GM21825 (cell line): ENCODE results near the gene SHISA6.
"Not testable (repeated sequence)": the region's sequence is repeated elsewhere in the genome, so short reads cannot be mapped to it uniquely, and the experiment has no call there.

Source experiments
- ATAC-seq: cut with Tn5 transposase; IDR thresholded peaks from one replicate; pipeline ENCODE4 v1.9.1; 2021; ENCODE audit warnings: mild to moderate bottlenecking, moderate library complexity; ENCODE audit not compliant: unreplicated experiment

SHISA6 gene

DNA sequence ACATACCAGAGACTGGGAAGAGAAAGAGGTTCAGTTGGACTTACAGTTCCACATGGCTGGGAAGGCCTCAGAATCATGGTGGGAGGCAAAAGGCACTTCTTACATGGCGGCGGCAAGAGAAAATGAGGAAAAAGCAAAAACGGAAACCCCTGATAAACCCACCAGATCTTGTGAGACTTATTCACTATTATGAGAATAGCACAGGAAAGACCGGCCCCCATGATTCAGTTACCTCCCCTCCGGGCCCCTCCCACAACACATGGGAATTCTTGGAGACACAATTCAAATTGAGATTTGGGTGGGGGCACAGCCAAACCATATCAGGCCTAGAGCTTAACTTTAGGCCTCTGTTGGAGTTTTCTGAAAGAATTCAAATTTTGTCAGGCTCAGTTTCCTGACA lies 60.9 kb downstream of the SHISA6 start:
- not testable (repeated sequence) for ATAC-seq

DNA sequence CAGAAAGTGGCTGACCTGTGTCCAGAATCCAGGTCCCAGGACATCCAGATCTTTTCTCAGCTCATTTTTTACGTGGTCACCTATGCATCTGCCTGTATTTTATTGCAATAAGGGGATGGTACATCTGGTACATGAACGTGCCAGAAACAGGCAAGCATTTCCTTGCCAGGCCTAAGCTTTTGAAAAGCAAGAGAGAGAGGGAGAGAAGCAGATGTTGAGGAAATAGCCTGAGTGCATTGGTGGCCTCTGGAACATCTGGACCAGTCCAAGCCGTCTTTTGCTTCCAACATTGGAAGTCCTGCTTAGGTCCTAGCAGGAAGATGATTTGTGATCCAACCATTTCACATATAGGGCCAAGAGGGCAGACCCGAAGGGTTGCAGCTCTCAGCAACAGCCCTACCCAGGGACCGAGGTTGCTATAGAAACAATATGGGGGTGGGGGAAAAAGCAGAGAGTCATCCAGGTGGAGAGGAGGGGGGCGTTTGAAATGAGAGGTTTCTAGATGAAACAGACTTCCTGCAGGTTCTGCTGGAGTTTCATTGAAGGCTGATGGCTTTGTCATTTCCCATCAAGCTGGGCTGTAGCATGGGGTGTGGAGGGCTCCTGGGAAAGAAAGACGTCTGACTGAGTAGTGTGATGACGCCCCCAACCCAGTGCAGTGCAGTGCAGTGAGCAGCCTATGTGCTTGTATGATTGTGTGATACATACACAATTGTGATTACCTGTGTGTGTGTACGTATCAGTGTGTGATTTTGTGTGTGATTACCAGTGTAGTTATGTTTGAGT lies 61.6 kb downstream of the SHISA6 start:
- ATAC-seq = no peak

DNA sequence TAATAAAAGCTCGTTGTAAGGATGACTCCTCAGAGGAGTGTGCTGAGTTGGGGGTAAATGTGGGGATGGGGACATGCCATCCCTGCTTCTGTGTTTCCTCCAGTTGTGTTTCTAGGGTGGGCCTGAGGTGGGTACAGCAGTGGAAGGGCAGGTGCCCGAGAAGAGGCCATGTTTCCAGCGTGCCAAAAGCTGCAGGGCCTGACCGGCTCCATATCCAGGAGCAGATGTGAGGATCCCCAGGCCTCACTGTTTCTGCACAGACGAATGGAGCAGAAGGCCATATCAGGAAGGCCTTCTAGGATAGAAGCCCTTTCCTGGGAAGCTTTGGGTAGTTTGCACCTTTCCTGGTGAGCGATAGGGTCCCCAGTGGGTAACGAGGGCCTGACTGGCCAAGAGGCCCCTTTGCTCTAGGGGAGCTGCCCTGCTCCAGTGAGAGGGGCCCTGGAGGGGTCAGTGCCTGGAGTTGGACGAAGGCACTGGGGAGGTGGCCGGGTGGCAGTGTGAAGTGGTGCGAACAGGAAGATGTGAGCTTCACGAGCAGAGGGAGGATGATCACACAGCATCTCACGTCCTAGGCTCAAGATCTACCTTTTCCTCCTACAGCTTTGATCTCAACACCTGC lies 62.9 kb downstream of the SHISA6 start:
- ATAC-seq = no peak

DNA sequence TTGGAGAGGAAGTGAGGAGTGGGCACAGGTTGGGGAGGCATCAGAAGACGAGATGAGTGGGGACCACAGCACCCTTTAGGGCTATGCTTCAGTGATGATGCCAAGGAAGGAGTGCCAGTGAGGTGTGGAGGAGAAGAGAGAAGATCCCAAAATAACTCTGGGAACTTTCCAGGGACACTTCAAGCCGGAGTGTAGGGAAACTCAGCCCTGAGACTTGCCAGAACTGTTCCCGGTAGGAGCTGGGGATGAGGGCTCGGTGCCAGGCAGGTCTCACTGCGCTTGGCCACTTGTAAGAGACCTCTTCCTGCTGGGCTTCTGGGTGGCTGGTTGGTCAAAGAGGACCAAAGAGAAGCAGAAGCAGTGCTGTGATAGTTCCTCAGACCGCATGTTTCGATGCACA lies 63.6 kb downstream of the SHISA6 start:
- no peak for ATAC-seq

DNA sequence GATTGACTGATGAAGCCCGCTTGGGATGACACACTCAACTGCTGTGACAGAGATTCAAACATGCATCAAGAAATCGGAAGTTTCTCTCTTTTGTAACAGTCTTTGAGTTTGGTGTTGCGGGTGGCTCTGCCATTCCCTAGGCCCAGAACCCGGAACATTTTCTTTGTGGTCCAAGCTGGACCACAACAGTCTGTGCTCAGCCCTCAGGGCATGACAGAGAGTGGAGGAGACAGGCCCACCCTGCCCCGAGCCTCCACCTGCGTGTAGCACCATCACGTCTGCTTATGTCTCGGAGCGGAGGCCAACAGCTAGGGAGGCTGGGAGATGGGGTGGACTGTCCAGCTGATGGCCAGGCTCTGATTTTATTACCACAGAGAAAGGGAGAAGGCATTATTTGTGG lies 64.5 kb downstream of the SHISA6 start:
- ATAC-seq = no peak

DNA sequence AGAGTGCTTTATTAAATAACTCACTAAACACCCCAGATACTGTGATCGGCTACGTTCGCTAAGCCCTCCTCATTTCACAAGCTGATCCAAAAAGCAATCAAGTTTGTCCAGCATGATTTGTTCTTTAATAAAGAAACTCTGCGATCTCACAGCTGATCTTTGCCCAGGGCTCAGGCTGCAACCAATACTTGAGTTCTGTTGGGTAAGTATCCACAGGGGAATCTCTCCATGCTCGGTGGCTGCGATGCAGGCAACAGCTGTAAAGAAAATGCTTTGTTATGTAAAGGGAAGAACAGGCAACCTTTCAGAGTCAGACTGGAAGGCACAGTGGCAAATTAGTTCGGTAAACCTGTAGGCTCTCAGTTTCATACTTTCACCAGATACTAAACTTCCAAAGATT lies 67.5 kb downstream of the SHISA6 start:
- no peak for ATAC-seq

DNA sequence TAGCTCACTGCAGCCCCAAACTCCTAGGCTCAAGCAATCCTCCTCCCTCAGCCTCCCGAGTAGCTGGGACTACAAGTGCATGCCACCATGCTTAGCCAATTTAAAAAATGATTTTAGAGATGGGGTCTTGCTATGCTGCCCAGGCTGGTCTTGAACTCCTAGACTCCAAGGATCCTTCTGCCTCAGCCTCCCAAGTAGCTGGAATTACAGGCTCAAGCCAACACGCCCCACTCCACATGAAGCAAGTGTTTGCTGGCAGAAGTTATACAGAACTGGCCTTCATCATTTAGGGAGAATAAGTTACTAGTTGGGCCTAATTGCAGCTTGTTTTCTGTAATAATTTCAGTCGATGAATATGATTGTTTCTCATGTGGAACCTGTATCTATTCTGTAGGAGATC lies 68.0 kb downstream of the SHISA6 start:
- no peak for ATAC-seq

DNA sequence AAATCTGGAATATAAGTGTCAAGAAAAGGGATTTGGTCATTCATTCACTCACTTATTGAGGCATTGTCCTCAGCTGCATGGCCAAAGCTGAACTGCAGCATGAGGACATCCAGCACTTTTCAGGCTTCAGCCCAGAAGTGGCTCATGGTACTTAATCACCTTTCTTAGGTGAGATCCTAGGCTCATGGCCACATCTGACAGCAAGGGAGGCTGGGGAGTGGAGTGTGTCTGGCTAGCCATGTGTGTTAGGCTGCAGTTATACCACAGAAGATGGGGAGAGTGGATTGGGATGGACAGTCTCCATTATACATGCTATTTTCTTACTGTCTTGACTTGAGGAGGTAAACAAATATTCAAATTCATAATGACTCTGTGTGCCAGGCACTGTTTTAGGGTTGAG lies 68.8 kb downstream of the SHISA6 start:
- ATAC-seq = no peak

DNA sequence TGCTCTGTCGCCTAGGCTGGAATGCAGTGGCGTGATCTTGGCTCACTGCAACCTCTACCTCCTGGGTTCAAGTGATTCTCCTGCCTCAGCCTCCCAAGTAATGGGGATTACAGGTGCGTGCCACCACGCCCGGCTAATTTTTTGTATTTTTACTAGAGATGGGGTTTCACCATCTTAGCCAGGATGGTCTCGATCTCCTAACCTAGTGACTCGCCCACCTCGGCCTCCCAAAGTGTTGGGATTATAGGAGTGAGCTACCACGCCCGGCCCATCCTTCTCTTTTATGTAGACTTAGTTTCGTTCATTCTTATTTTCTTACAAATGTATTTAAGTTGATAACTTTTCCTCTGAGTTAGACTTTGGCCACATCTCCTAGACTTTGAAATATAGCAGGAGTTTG lies 75.4 kb downstream of the SHISA6 start:
- not testable (repeated sequence) for ATAC-seq

DNA sequence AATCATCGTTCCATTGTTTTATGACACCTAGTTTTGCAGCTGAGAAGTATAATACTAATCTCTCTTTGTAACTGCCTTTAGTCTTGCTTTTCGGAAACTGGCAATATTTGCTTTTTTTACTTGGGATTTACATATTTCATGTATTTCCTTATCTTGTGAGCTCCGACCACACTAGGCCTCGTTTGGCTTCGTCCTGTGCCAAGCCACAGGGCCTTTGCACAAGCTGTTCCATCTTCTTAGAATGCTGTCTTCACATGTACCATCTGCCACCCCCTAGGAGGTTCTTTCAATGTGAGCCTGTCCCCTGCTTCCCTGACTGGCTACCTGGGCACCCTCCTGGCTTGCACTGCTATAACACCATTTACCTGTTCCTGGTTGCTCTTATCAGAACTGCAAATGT lies 77.2 kb downstream of the SHISA6 start:
- no peak for ATAC-seq

DNA sequence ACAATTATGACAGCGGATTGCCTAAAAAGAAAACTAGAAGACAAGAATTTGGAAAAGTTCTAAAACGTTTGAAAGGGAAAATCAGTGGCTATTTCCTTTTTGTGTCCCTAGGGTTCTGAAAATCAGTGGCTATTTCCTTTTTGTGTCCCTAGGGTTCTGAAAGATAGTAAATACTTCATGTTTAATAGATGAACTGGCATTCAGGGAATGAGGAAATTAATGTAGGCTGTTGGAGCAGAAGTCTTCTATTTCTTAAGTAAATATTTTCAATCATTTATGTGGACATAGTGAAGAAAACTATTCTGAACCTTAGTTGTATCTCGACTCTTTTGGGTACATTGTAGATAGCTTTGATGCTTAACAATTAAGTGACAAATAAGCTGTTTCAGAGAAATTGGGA lies 78.9 kb downstream of the SHISA6 start:
- no peak for ATAC-seq

DNA sequence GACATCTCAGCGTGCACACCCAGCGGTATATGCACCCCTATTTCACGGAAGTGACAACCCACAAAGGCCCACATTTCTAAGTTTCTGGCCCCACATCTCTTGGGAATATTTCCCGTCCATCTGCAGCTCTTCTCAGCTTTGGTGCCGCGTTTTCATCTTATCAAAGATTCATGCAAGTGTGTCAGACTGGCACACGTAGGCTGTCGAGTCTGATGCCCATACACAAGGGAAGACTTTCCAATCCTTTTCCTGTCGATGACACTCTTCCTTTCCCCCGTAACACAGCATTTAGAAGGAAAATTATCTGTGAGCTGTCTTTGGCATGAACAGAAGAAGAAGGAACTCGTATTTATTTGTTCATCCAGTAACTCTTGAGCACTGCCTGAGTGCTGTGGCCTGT lies 83.0 kb downstream of the SHISA6 start:
- ATAC-seq = no peak

DNA sequence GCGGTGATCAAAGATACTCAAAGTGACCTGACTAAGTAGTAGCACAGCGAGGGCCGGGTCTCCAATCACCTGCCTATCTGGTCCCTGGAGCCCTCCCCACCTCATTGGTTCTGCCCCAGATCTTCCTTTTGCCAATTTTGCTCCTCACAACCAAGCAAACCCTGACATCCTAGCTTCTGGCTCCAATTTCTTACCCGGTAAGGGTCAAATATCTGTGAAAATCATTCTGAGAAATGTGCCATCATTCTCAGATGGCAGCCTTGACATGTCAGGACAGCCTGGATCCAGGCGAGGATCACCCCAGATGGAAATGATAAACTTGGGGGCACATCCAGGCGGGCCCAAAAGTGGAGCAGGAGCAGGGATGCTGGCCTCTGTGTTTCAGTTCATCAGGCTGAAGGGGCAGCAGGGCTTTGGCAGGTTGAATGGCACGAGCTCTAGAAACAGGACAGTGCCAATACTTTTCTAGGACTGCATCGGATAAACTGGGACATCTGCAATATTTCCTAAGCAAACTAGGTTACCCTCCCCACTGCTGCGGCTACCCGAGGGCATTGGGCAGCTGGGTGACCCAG lies 83.9 kb downstream of the SHISA6 start:
- ATAC-seq = no peak

DNA sequence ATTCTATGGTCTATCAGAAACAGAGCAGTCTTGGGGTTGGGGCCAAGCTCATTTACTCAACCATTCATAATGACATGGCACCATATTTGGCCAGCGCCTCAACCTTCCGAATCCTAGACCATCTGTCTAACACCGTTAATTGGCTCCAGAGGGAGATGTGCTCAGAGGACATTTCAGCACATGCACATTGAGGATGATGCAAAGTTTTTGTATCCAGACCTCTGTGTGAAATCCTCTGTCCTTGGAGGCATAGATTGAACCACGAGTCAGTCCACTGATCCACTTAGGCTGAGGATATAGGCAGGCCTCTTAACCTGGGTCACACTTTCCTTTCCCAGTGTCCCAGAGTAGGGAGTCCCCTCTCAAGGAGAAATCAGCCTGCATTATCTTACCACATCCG lies 85.5 kb downstream of the SHISA6 start:
- ATAC-seq = no peak

DNA sequence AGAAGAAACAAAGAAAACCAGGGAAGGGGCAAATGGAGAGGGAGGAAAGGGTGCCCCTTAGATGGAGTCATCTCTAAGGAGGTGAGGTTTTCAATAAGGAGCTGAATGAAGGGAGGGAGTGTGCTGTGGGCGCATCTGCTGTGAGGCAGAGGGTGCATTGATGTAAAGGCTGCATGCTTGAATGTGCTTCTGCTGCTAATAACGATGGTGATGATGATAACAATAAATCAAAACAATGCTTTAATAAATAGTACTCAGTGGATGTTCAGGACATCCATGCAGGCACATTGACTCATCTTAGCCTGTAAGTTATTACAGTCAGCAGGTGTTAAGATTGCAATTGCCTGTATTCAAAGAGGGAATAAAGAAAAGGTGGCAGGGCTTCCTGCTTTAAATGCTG lies 87.8 kb downstream of the SHISA6 start:
- ATAC-seq = no peak

DNA sequence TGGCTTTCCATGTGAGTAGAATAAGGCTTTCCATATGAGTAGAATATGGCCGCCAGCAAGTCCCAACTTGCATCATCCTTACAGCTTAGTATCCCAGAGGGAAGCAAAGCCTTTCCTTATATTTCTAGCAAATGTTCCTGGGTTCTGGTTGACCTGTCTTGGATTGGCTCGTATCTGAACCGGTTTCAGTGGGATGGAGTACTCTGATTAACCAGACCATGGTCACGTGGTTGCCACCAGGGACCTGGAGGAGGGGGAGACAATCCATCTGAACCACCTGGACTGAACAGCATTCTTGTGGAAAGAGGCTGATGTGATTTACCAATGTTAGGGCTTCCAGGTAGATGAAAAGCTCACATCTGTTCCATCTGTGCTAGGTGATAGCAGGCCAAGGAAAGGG lies 89.0 kb downstream of the SHISA6 start:
- no peak for ATAC-seq

DNA sequence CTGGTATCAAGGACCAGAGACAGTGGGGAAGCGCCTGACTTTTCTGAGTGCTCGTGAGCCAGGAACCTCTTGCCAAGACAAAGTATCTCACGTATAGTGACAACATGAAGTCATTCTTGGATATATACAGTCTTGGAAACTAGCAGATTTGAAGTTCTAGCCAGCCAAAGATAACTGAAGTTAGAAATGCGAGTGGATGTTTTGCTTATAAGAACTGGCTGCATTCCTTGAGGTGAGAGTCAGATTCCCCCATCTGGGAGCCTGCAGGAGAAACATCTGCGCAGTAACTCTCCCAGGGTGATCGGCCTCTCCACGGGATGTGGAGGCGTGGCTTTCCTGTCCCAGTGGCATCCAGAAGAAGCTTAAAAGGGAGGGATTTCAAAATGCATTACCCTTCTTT lies 89.8 kb downstream of the SHISA6 start:
- no peak for ATAC-seq

DNA sequence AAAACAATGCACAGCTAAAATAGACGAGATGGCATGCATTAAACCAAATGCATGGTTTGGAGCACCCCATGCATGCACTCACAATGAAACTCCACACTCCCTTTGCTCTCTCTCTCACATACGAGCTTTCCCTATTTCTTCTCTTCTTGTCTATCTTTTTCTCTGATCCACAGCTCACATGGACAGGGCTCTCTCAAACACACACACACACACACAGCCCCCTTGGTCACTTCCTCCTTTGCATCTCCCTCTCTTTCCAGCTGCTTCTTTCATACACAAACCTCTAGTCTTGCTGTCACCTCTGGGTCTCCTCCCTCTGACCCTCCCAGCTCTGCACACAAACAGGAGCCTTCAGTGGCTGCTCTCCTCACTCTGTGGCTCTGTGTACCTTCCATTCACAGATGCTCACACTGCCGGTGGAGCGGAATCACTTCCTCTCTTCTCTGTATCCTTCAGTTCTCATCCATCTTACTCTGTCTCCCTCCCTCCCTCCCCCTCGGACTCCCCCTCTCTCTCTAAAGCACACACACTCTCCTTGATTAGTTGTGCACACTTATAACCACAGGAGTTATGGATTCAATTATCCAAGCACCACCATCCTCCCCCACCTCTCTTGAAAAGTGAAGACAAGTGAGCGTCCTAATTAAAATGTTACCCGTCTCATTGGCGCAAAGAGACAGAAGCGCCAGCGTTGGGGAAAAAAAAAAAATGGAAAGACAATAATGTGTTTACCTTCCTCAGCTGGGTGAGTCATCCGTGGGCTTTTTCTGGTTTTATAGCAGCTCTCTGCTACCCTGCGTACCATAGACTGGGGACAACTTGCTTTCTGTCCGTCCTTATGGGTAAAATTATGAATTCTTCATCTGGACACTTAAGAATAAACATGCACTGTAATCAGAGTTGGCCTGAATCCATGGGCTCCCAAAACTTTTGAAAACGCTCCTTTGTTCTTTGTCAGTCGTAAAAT lies 90.8 kb downstream of the SHISA6 start:
- no peak for ATAC-seq

DNA sequence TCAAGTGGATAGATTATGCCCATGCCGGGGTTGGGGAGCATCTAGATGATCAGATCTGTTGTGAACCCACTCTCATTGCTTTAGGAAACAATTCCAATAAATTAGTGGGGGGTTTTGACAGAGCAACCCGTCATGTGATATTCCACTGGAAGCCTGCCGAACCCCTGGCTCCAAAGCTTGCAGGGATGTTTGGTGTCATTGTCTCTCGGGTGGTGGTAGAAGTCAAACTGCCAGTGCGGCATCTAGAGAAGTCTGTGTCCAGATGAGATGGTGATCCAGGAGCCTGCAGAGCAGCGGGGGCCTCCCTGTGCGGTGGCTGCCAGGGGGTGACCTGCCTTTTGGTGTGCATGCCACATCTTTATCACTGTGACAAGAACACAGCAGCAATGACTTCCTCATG lies 91.7 kb downstream of the SHISA6 start:
- ATAC-seq = no peak

DNA sequence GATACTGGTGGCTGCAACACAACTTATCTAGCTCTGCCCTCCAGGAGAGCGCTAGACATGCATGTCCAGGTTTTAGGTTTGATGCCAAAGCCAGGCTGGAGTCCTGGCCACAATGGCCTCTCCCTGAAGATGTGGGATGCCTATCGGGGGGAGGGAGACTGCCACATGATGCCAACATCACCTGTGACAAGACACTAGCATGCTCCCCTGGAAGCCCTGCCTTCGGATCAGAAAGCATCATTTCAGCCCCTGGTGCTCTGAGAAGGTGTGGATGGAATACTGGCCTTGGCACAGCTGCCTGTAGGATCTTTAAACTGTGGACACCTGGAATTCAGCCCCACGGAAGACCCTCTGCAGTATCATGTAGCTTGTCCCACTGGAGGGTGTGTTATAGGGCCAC lies 93.5 kb downstream of the SHISA6 start:
- no peak for ATAC-seq

DNA sequence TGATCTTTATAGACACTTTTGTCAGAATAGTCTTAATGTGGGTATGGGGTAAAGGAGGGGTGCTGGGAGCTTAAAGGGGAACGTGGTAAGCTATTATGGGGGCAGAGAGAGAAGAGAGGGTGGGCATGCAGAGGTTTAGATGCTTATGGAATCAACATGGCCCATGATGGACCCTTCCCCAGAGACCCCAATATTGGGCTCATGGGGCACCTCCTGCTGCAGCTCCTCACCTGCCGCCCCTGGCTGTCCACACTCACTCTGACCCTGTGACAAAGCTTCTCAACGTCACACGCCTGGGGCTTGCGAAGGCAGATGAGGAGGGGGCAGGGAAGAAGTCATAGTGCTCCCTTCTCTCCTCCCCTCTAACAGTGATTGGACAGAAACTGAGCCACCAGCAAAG lies 95.3 kb downstream of the SHISA6 start:
- ATAC-seq = no peak
